ENCODE data around the gene FNIP1.
A peak's percentile ranks its signal among the peaks of the same experiment; 100 is the strongest.
"Not testable (repeated sequence)": the region's sequence is repeated elsewhere in the genome, so short reads cannot be mapped to it uniquely, and the experiment has no call there.

FNIP1 gene

DNA sequence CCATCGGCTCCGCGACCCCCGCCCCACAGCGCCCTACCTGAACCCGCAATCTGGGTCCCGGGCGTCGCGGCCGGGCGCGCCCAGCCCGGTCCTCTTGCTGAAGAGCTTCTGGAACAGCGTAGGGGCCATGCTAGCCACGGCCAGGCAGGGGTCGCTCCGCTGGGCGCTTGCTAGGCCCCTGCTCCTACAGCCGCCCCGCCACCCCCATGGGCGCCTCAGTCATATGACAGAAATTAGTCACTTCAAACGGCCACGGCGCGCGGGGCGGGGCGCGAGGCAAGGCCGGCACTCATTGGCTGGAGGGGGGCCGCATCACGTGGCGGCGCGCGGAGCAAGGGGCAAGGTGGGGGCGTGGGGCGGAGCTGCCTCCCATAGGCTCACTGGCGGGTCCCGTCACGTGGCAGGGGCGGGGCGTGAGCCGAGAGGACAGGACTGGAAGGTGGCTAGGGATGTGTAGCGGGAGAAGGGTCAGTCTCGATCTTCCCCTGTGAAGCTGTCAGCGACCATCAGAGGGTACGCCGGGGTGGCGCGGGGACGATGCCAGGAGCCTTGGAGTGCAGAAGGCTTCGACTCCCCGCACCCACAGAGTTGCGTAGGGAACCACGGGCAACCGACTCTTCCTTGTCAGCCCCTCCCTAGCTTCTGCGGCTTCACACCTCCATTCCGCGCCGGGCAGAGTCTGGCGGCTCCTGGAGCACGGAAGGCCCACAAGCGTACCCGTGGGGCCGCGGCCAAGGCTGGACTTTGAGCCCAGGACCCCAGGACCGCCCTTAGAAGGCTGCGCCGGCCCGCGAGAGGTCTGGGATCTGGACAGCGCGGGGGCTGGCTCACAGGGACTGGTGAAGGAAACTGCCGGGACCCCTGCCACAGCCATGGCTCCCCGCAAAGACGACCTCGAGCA is at the start of gene FNIP1:
FNIP1 (minus strand) TSS at position 225 of the 901 bp plus-strand sequence; CDS start at position 129, 96 bp downstream.
- Histone ChIP-seq H3K4me1 (ENCODE audit: control insufficient read depth, insufficient read depth, low read length) (no peaks in the 10 kb centered on the region), H3K36me3 (ENCODE audit: control insufficient read depth, insufficient read depth, low read length) (no peaks in the 10 kb centered on the region), H3K4me3 (ENCODE audit: low read length) (peak within 1 kb of the TSS; percentile 91), H3K27me3 (ENCODE audit: control insufficient read depth, insufficient read depth, low read length) (no peaks in the 10 kb centered on the region), H3K9me3 (ENCODE audit: control insufficient read depth, insufficient read depth, low read length) (no peaks in the 10 kb centered on the region), H3K27ac (ENCODE audit: low read length) (no peak within 1 kb of the TSS)
- WGBS (ENCODE audit: insufficient coverage, insufficient read length), result no CpG with 5 or more reads among the region's 79 CpGs
- DNase-seq (ENCODE audit: low read depth, low spot score), result peak; percentile 80

DNA sequence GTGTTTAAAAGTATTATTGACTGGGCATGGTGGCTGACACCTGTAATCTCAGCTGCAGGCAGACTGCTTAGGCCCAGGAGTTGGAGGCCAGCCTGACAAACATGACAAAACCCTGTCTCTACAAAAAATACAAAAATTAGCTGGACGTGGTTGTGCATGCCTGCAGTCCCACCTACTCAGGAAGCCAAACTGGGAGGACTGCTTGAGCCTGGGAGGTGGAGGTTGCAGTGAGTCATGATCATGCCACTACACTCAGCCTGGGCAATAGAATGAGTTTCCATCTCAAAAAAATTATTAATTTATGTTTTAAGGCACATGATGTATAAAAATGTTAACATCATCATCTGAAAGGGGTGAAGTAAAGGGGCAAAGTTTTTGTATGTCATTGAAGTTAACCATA is 49.7 kb upstream of the FNIP1 start:
- Histone ChIP-seq H3K4me3 (ENCODE audit: low read length) (no peak overlapping the region), H3K27me3 (ENCODE audit: control insufficient read depth, insufficient read depth, low read length) (no peaks in the 10 kb centered on the region), H3K9me3 (ENCODE audit: control insufficient read depth, insufficient read depth, low read length) (no peaks in the 10 kb centered on the region), H3K36me3 (ENCODE audit: control insufficient read depth, insufficient read depth, low read length) (no peaks in the 10 kb centered on the region), H3K27ac (ENCODE audit: low read length) (no peak overlapping the region), H3K4me1 (ENCODE audit: control insufficient read depth, insufficient read depth, low read length) (no peaks in the 10 kb centered on the region)
- WGBS (ENCODE audit: insufficient coverage, insufficient read length), result no CpG with 5 or more reads among the region's 1 CpG
- DNase-seq (ENCODE audit: low read depth, low spot score), result no peak

DNA sequence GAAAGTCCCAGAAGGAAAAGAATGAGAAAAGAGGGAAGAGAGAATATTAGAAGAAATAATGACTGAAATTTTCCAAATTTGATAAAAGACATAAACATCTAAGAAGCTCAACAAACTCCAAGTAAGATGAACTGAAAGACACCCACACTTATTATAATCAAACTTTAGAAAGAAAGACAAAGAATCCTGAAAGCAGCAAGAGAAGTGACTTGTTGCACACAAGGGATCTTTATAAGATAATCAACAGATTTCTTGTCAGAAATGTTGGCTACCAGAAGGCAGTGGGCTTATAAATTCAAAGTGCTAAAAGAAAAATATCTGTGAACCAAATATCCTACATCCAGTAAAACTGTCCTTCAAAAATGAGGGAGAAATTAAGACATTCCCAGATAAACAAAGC is 49.0 kb upstream of the FNIP1 start:
- H3K9me3 ChIP-seq (ENCODE audit: control insufficient read depth, insufficient read depth, low read length), result no peaks in the 10 kb centered on the region
- no peaks in the 10 kb centered on the region for H3K4me1 ChIP-seq (ENCODE audit: control insufficient read depth, insufficient read depth, low read length)
- H3K27ac ChIP-seq (ENCODE audit: low read length), result no peak overlapping the region
- DNase-seq (ENCODE audit: low read depth, low spot score), result no peak
- no peak overlapping the region for H3K4me3 ChIP-seq (ENCODE audit: low read length)
- no peaks in the 10 kb centered on the region for H3K36me3 ChIP-seq (ENCODE audit: control insufficient read depth, insufficient read depth, low read length)
- H3K27me3 ChIP-seq (ENCODE audit: control insufficient read depth, insufficient read depth, low read length), result no peaks in the 10 kb centered on the region

DNA sequence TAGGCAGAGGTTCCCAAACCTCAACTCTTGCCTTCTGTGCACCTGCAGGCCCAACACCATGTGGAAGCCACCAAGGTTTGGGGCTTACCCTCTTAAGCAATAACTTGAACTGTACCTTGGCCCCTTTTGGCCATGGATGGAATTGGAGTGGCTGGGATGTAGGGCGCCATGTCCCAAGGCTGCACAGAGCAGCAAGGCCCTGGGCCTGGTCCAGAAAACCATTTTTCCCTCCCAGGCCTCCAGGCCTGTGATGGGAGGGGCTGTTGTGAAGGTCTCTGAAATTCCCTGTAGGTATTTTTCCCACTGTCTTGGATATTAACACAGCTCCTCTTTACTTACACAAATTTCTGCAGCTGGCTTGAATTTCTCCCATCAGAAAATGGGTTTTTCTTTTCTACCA is 46.2 kb upstream of the FNIP1 start:
- not testable (repeated sequence) for H3K36me3 ChIP-seq (ENCODE audit: control insufficient read depth, insufficient read depth, low read length); DNase-seq (ENCODE audit: low read depth, low spot score); H3K4me3 ChIP-seq (ENCODE audit: low read length); H3K27me3 ChIP-seq (ENCODE audit: control insufficient read depth, insufficient read depth, low read length); H3K27ac ChIP-seq (ENCODE audit: low read length); H3K9me3 ChIP-seq (ENCODE audit: control insufficient read depth, insufficient read depth, low read length); H3K4me1 ChIP-seq (ENCODE audit: control insufficient read depth, insufficient read depth, low read length)
- no CpG with 5 or more reads among the region's 1 CpG for WGBS (ENCODE audit: insufficient coverage, insufficient read length)

DNA sequence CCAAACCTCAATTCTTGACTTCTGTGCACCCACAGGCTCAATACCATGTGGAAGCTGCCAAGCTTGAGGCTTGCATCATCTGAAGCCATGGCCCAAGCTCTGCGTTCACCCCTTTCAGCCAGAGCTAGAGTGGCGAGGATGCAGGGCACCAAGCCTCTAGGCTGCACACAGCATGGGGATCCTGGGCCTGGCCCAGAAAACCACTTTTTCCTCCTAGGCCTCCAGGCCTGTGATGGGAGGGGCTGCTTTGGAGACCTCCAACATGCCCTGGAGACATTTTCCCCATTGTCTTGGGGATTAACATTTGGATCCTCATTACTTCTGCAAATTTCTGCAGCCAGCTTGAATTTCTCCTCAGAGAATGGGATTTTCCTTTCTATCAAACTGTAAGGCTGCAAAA is 35.9 kb upstream of the FNIP1 start:
- H3K36me3 ChIP-seq (ENCODE audit: control insufficient read depth, insufficient read depth, low read length); H3K9me3 ChIP-seq (ENCODE audit: control insufficient read depth, insufficient read depth, low read length); H3K27ac ChIP-seq (ENCODE audit: low read length); H3K4me3 ChIP-seq (ENCODE audit: low read length); H3K27me3 ChIP-seq (ENCODE audit: control insufficient read depth, insufficient read depth, low read length); DNase-seq (ENCODE audit: low read depth, low spot score); H3K4me1 ChIP-seq (ENCODE audit: control insufficient read depth, insufficient read depth, low read length): not testable (repeated sequence)
- WGBS (ENCODE audit: insufficient coverage, insufficient read length), result no CpG with 5 or more reads among the region's 2 CpGs

DNA sequence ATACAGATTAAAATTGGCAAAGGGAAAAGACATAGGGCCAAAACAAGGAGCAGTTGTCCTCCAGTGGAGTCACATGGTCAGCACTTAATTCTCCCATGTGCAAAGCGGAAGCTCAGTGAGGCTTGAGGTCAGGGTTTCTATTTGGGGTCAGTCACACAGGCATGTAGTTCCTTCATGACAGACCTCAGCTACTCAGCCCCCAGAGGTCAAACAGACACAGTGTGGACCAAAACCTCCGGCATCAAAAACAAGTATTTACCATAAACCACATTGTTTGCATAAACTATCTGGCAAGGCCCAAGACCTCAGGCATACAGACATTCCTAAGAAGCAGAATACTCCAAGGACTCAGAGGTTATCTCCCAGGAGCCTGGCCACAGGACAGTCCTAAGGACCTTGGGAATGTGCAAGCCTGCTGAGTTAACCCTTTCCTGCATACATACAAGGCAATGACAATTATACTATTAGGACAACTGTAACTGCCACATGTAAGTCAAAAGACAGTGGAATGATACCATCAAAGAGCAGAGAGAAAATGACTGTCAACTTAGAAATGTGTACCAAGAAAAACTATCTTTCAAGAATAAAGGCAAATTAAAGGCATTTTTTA is 28.7 kb upstream of the FNIP1 start:
- H3K27ac ChIP-seq (ENCODE audit: low read length), result no peak overlapping the region
- no peak overlapping the region for H3K4me3 ChIP-seq (ENCODE audit: low read length)
- H3K27me3 ChIP-seq (ENCODE audit: control insufficient read depth, insufficient read depth, low read length), result no peaks in the 10 kb centered on the region
- H3K9me3 ChIP-seq (ENCODE audit: control insufficient read depth, insufficient read depth, low read length), result no peaks in the 10 kb centered on the region; the same call in 1 of the 2 replicates
- no peaks in the 10 kb centered on the region for H3K4me1 ChIP-seq (ENCODE audit: control insufficient read depth, insufficient read depth, low read length)
- no peak for DNase-seq (ENCODE audit: low read depth, low spot score)
- no peaks in the 10 kb centered on the region for H3K36me3 ChIP-seq (ENCODE audit: control insufficient read depth, insufficient read depth, low read length)
- WGBS (ENCODE audit: insufficient coverage, insufficient read length), result no CpG with 5 or more reads among the region's 2 CpGs

DNA sequence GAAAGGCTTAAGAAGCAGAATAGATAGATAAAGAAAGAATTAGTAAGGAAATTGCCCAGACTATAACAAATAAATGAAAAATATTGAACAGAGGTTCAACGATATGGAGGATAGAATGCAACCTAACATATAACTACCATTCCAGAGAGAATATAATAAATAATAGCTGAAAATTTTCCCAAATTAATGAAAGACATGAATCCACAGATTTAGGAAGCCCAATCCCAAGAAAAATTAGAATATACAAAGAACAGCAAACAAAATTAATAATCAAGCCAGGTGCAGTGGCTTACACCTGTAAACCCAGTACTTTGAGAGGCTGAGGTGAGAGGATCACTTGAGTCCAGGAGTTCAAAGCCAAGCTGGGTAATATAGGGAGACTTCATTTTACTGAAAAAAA is 27.8 kb upstream of the FNIP1 start:
- Histone ChIP-seq H3K9me3 (ENCODE audit: control insufficient read depth, insufficient read depth, low read length) (no peaks in the 10 kb centered on the region; the same call in 1 of the 2 replicates), H3K27me3 (ENCODE audit: control insufficient read depth, insufficient read depth, low read length) (no peaks in the 10 kb centered on the region), H3K27ac (ENCODE audit: low read length) (no peak overlapping the region), H3K4me3 (ENCODE audit: low read length) (no peak overlapping the region), H3K36me3 (ENCODE audit: control insufficient read depth, insufficient read depth, low read length) (no peaks in the 10 kb centered on the region), H3K4me1 (ENCODE audit: control insufficient read depth, insufficient read depth, low read length) (no peaks in the 10 kb centered on the region)
- DNase-seq (ENCODE audit: low read depth, low spot score), result no peak
- WGBS (ENCODE audit: insufficient coverage, insufficient read length), result no CpG with 5 or more reads among the region's 1 CpG

DNA sequence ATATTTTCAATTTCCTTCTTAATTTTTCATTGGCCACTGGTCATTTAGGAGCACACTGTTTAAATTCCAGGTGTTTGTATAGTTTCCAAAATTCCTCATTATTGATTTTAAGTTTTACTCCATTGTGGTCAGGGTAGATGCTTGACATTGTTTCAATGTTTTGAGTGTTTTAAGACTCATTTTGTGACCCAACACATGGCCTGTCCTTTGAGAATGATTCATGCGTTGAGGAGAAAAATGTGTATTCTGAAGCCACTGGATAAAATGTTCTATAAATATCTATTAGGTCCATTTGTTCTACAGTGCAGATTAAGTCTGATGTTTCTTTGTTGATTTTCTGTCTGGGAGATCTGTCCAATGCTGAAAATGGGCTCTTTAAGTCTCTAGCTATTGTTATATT is 24.4 kb upstream of the FNIP1 start:
- Histone ChIP-seq H3K36me3 (ENCODE audit: control insufficient read depth, insufficient read depth, low read length) (no peaks in the 10 kb centered on the region), H3K27me3 (ENCODE audit: control insufficient read depth, insufficient read depth, low read length) (no peaks in the 10 kb centered on the region), H3K9me3 (ENCODE audit: control insufficient read depth, insufficient read depth, low read length) (no peaks in the 10 kb centered on the region), H3K27ac (ENCODE audit: low read length) (no peak overlapping the region), H3K4me1 (ENCODE audit: control insufficient read depth, insufficient read depth, low read length) (no peaks in the 10 kb centered on the region), H3K4me3 (ENCODE audit: low read length) (no peak overlapping the region)
- WGBS (ENCODE audit: insufficient coverage, insufficient read length), result no CpG with 5 or more reads among the region's 1 CpG
- DNase-seq (ENCODE audit: low read depth, low spot score), result no peak

DNA sequence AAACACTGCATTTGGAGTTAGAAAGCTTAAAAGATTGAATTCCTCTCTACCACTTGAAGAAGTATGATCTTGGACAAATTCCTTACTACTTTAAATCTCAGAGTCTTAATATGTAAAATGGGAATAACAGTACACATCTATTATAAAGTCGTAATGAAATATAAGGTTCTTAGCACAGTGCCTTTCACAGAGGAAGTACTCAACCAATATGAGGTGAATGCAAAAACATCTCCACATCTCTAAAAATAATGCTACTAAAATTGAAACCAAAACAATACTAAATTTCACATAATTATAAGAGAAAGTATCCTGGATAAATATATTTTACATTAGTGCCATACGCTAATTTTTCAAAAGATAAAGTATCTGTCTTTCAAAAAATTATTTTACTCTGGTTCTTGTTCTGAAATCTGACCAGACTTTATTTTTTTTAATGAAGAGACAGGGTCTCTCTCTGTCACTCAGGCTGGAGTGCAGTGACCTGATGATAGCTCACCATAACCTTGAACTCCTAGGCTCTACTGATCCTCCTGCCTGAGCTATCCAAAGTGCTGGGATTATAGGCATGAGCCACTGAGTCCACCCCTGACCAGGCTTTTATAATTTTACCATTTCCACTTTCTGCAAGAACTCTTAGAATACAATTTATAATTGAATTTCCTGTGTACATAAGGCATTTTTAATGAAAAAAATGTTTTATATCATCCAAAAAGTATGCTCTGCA is 21.3 kb upstream of the FNIP1 start:
- Histone ChIP-seq H3K27me3 (ENCODE audit: control insufficient read depth, insufficient read depth, low read length) (no peaks in the 10 kb centered on the region), H3K27ac (ENCODE audit: low read length) (no peak overlapping the region), H3K36me3 (ENCODE audit: control insufficient read depth, insufficient read depth, low read length) (no peaks in the 10 kb centered on the region), H3K4me3 (ENCODE audit: low read length) (no peak overlapping the region), H3K9me3 (ENCODE audit: control insufficient read depth, insufficient read depth, low read length) (no peaks in the 10 kb centered on the region), H3K4me1 (ENCODE audit: control insufficient read depth, insufficient read depth, low read length) (peaks cover 1% of the 10 kb centered on the region; the same call in 1 of the 2 replicates)
- DNase-seq (ENCODE audit: low read depth, low spot score), result no peak
- no CpG with 5 or more reads among the region's 2 CpGs for WGBS (ENCODE audit: insufficient coverage, insufficient read length)

DNA sequence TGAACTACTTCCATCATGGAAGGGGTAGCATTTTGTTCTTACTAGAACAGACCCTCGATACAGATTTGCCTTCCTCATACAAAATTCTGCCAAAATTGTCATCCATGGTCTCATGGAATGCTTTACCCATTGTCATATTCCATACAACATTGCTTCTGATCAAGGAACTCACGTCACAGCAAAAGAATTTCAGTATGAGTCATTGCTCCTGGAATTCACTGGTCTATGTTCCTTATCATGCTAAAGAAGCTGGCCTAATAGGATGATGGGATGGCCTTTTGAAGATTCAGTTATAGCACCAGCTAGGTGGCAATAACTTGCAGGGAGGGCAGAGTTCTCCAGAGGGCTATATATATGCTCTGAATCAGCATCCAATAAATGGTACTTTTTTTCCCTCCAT is 18.2 kb upstream of the FNIP1 start:
- H3K4me3 ChIP-seq (ENCODE audit: low read length), result no peak overlapping the region
- H3K27me3 ChIP-seq (ENCODE audit: control insufficient read depth, insufficient read depth, low read length), result no peaks in the 10 kb centered on the region
- no peak overlapping the region for H3K27ac ChIP-seq (ENCODE audit: low read length)
- no peaks in the 10 kb centered on the region for H3K36me3 ChIP-seq (ENCODE audit: control insufficient read depth, insufficient read depth, low read length)
- H3K4me1 ChIP-seq (ENCODE audit: control insufficient read depth, insufficient read depth, low read length), result peaks cover 1% of the 10 kb centered on the region; the same call in 1 of the 2 replicates
- DNase-seq (ENCODE audit: low read depth, low spot score), result peak; percentile 9
- H3K9me3 ChIP-seq (ENCODE audit: control insufficient read depth, insufficient read depth, low read length), result no peaks in the 10 kb centered on the region
- WGBS (ENCODE audit: insufficient coverage, insufficient read length), result no CpG with 5 or more reads among the region's 2 CpGs
